GM19468 (cell line): ENCODE measurements around the gene BLID.

Experiments used
- ATAC-seq: cut with Tn5 transposase; IDR thresholded peaks from one replicate; pipeline ENCODE4 v1.9.1; 2021; ENCODE audit warnings: mild to moderate bottlenecking, moderate library complexity, moderate number of reproducible peaks; ENCODE audit not compliant: unreplicated experiment; ENCODE audit errors: extremely low read depth

Gene BLID, protein sequence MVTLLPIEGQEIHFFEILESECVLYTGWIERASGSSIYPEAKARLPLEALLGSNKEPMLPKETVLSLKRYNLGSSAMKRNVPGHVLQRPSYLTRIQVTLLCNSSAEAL

DNA sequence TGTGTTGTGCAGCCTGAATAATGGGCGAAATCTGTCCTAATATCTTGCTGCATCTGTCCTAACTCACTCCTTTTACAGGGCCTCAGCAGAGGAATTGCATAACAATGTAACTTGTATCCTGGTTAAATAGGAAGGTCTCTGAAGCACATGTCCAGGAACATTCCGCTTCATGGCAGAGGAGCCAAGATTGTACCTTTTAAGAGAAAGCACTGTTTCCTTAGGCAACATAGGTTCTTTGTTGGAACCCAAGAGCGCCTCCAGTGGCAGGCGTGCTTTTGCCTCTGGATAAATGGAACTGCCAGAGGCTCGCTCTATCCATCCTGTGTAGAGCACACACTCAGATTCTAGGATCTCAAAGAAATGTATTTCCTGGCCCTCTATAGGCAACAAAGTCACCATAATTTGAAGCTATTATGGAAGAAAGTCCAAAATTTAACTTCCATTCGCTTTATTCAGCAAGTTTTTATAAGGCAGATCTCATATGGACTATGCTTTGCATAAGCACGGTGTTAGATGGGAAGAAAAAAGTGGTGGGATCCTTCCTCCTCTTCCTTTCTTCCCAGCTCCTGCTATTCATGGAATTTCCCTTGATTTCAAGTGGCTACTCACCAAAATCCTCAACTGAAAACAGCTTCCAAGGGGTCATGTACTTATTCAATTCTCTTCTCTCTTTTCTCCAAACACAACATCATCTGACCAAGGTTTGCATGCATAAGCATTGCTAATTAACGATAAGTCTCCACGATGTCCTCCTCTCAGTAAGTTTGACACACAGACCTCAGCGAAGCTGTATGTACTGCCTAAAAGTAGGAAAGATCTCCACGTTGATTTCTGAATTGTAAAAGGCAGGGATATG, at the start of gene BLID:
TSS of gene BLID (minus strand) at position 692 of the 856 bp plus-strand sequence. CDS start at position 399, 293 bp downstream.
- ATAC-seq: no peak

DNA sequence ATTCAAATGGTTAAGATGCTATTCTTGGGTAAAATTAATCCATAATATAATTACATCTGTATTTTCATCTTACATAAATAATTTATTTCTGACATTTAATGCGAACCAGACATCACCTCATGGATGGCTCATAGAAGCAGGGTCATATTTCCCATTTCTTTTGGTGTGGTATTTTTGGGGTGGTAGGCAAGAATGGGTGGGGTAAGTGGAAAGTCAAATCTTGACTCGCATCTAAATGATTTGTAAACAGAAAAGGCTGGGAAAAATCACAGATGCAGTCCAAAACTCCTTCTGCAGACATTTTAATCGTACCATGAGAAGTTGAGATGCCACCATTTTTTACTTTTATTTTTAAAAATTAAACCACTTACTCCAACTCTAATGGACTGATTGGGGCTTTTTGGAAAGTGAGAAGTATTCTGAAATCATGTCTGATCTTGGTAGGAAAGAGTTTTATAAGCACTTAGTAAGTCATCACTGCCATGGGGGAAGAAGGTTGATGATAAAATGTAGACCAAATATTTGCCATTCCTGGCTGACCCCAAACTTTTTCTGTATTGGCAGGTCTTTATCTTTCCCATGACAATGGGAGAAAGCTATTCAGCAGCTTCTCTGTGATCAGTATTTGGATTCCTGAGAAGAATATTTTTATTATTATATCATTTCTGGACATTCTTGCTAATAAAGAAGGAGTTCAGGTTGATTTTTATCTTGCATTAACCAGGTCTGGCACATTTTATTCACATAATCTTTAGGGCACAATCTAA, 47.2 kb upstream of the BLID start:
- no peak for ATAC-seq

DNA sequence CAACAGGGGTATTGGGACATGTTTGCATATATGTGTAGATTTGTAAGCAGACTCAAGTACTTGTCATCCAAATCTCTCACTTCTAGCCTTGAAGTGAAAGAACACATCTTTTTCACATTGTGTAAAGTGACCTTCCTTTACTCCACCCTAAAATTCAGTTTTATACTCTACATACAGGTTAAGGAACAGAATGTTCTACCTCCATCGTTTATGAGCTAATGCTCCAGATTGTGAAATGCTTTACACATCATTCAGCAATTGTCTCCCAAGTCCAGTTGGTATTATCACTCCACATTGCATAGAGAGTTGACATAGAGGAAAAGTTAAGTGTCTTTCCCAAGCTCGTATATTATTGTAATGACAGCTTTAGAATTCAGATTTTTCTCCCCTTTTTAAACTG, 46.1 kb upstream of the BLID start:
- no peak for ATAC-seq

DNA sequence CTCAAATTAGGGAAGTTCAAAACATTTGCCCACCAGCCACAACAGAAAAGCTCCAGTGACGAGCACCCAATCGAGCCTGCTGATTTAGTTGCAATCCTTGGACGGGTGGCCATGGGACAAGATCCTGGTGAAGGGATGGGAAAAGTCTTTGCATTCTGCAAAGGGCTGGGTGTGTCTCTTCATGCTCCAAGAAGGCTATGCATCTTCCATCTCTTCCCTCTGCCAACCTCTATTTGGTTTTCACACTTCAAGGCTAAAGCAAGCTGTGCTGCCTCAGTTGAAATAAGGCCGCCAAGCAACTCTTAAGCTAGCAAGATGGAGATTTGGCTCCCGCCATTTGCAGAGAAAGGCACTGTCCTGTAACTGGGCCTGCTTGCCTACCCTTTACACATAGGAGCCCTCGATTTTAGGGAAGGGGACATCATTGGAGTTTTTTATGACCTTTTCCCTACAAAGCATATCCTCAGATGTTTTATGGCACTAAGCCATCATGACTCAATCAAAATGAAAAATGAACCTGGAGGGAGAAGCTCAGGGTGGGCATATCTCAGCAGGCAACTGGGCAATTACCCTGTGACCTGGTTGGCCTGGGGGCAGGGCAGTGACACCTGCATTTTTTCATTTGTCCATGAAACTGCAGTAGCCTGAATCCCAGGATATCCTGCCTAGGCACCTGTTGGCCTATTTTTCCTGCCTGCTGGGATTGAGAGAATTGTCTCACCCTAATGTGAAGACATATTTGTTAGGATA, 45.0 kb upstream of the BLID start:
- no peak for ATAC-seq

DNA sequence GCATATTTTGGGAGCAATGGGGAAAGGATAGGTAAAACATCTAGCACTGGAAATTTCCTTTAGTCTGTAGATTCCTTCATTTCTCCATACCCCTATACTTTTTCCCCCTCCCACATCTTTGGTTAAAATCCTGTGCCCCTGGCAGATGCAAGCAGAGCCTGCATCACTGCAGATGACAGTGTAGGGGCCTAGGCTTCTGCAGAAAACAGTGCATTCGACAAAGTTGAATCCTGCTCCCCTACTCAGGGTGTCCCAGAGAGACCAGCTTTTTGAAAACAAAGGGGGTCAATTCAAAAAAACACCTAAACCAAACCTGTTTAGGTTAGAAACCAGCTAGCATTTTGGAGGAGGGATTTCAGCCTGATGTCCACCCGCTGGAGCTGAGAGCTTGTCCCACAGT, 43.8 kb upstream of the BLID start:
- ATAC-seq: no peak

DNA sequence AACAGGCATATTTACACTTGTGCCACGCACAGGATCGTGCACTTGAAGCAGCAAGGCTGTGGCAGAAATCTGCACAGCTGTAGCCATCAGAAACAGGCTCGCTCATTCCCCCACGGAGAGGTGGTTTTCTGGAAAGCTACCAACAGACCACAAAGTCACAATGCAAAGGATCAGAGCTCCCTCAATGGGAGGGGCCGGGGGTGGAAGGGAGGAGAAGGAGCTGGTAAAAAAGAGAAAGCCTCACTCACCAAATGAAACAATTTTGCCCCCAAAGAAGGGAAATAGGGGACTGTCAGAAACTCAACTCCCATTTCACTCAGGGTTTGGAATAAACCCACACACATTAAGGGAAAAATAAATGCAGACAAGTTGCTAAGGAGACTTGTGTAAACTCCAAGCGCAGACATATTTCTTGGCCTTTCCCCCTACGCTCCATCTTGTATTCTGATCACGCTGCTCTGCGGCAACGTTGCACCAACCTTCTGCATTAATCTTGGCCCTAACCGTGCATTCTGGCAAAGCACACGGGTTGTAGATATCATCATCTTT, 43.2 kb upstream of the BLID start:
- ATAC-seq: no peak

DNA sequence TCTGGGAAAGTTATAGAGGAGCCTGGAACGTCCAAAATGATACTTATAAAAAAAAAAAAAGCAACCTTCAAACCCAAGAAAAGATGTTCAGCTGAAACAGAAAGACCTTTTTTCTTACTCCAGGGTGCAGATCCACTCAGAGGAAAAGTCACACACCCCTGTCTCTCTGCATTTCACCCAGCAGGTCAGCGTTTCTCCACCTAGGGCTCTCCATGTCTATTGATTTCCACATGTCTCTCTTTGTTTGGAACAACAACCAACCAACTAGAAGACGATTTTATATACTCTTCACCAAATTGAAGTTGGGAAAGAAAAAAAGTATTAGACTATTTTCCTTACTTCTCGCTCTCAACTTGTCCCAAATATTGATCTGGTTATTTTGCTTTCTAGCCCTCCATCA, 42.2 kb upstream of the BLID start:
- no peak for ATAC-seq

DNA sequence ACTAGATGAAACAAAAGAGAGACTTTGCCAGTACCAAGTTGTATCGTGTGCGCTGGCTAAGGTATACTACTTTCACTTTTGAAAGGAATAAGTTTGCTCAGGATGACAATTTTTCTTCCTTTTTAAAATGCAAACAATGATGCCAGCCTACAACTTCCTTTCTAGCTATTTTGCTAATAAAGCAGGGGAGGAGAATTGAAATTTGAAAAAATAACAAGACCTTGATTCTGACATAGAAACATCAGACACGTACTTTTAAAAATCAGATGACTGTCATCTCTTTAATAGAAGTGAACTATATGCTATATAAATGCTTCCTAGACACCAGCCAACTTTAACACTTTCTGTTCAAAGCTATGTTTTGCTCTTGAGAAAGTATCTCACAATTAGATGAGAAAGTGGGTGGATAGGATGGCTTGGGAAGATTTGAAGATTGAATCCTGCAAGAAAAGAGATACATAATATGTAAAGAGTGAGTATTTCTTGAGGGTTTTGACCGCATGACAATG, 41.7 kb upstream of the BLID start:
- no peak for ATAC-seq

DNA sequence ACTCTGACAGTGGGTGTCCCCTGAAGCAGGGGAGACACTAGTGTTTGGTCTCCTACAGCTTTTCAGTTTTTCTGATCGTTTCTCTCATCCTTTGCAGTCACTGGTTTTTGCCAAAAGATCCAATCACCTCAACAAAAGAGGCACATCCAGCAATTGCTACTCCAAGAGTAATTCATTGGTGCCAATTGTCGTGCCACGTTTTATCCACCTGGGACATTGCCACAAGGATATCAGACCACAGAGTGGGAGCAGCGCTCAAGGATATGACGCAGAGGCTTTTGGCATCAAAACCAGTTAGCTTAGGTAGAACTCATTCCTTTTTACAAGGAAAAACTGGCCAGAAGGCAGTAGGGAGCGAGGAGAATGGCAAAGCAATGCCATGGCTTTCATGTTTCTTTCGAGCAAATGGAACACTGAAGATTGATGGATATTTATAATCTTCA, 40.9 kb upstream of the BLID start:
- no peak for ATAC-seq

DNA sequence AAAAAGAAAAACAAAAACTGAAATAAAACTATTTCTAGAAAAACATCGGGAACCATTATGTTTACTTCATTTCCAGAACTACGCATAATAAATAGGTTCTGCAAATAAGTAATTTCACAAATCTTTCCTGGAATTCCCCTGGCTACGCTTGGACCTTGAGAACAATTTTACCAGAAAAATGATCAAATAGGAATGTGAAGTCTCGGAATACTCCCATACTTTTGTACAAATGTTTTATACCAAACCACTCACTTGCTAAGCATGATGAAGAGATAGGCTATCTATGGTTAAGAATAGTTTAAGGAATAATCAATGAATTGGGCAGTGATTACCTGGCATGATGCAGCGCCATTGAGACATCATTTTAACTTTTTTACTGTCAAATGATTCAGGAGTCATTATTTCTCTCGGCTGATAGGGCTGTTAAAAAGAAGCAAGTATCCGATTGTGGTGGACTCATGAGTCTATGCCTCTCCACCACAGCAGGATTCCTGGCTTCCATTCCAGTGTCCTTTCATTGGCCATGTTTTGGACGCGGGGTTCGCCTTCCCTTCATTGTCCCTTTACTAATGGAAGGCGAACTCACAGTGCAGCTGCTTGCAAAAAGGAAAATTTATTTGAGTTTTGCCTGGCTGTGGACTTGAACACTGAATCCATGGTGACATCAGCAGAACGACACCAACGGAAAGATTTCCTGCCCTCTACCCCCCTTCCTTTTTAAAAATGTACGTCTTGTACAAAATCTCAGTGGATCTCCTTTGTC, 39.9 kb upstream of the BLID start:
- ATAC-seq: no peak

DNA sequence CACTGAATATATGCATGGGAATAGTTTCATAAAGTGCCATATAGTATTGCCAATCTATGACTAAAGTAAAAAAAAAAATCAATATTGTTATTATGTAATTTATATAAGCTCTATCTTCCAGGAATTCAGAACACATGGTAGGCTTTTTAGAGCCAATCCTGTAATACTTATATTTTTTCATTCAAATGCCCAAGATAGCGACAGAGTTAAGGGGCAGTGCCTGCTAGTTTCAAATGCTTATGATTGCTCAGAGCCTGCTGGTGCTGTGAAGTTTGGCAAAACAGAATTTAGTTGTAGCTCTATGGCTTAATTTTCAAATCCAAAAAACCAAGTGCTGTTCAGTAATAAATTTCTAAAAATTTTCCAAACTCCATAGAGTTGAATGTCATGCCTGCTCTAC, 39.0 kb upstream of the BLID start:
- ATAC-seq: no peak

DNA sequence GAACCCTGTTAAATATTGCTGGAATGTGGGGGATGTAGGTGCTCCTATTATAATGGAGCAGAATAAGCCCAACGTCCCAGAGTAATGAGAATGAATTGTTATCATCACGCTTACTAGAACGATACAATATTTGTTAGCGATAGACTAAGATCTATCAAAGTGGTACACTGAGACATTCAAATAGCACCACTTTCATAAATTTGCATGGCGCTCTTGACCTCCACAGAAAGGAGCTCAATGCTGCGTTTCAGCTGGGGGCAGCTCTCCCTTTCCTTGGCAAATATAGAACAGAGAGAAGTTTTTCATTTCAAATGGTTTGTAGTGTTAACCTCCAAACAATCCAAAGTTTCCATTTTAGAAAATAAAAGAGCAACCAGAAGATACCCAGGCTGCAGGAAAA, 38.2 kb upstream of the BLID start:
- no peak for ATAC-seq

DNA sequence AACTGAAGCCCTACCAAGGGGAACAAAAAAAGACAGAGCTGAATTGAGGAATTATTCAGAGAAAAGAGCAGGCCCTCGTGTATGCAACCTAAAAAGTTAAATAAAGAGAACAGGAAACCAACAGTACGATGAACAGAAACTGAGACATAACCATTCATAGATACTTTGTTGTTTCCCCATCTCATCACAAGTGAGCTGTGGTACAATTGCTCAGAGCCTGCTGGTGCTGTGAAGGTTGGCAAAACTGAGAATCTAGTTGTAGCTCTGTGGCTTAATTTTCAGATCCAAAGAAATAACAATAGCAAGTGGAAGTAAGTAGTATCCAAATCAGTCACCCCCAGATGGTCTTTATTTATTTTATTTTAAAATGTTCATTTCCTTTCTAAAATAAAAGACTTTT, 37.7 kb upstream of the BLID start:
- no peak for ATAC-seq

DNA sequence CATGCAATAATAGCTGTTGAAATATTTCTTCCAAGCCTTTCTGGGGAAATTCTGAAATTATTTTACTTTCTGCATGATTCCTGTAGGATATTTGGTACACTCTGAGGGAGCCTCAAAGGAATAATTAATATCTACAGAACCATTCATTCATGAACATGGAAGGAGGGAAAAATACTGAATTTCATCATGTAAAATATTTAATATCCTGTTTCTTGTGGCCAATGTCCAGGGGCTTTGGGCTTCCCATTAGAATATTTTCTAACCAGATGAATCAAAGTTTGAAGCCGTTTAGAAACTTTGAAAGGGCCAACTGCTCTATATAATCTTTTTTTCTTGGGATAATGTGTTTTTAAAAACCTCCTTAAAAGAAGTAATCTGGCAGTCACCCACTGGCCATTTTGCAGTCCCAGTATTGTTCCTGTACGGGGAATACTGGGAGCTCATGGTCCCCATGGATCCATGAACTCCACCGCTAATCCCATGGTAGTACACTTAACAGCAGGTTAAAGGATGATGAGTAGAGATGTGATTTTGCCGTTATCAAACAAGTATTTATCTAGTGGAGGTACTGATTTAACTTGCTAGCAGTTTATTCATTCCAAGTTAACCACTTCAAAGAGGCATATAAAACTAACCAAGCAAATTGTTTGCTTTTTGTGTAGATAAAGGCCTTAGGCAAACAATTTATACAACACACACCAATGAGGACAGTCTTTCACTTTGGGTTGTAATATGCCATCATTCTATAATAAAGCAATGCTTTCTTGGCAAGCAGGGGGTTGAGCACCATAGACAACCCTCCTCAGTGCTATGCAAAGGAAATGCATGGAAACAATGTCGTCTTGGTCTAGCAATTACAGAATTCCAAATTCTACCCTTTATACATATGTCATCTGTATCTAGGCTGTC, 34.5 kb upstream of the BLID start:
- ATAC-seq: no peak

DNA sequence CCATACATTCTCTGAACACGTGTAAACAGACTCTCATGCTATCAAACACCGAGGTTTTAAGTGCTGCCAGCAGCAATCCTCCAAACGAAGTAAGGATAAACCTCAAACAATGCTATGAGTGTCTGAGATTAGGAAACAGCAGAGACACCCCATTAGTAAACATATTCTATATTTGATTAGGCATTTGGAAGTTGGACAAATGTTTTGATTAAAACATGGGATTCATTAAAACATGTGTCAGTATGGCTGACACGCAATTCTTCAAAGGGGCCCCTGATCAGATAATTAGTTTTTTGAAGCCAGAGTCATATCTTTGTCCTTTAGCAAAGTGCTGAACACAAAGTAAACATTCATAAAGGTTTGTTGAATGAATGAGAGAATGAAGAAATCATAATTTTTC, 33.2 kb upstream of the BLID start:
- ATAC-seq: no peak

DNA sequence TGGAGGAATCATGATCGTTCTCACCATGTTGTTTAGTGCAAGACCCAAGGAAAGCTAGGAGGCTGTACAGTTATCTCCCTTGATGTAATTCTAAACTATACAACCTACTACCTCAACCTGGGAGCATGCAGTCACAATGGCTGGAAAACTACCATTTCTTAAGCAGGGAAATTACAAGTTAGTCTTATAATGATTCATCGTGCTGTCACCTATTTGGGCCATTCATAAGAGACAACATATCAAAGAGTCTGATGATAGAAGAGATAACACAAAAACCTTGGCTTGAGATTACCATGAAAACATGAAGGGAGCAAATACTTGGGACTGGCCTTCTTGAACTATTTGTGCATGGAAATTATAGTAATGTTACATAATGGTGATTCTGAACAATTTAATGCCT, 30.5 kb upstream of the BLID start:
- no peak for ATAC-seq

DNA sequence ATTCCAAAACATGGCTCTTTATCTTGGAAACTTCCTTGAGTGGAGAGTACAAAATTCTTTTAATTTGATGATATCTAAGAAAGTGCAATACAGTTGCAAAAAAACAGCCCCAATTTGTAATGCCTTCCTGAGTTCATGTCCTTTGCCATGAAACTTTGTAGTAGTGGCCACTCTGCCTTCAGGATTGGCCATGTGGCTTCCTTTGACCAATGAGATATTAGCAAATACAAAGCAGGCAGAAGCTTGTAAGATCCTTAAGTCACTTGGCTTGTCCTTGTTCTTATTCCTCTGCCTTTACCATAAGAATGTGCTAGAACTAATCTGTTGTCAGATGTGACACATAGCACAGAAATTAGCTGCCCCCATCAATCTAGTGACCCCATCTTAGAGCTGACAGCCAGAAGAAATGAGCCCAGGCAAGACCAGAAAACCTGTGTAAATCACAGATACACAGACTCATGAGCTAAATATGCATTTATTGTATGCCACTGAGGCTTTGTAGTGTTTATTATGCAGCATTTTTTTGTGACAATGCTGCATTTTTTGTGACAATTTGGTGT, 29.8 kb upstream of the BLID start:
- no peak for ATAC-seq

DNA sequence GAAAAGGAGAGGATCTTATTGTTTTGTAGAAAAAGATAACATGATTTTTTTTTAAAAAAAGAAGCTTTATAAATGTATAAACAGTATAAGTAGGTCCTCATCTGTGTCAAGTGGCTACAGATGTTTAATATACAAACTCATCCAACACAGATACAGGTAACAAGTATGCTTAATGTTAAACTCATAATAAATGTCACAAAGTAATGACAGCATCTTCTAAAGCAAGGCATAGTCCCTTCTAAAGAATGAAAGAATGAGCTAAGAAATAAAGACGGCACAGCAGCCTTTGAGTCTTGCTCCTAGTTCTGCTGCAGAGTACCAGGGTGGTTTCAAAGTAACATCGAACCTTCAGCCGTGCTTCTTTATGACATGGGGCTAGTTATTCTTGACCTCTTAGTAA, 28.7 kb upstream of the BLID start:
- ATAC-seq: no peak
